ENCODE data around the gene APLP2. TPM values are rescaled to one million over a fixed set of nuclear protein-coding genes. Genes with fewer than 3 reads are reported as not detected.

Gene APLP2
- total and polyA plus RNA-seq, 2 of the 13 experiments (the other 11 are each of a cell fraction or from before 2014, with no cell fraction given): 315 to 594 TPM

DNA sequence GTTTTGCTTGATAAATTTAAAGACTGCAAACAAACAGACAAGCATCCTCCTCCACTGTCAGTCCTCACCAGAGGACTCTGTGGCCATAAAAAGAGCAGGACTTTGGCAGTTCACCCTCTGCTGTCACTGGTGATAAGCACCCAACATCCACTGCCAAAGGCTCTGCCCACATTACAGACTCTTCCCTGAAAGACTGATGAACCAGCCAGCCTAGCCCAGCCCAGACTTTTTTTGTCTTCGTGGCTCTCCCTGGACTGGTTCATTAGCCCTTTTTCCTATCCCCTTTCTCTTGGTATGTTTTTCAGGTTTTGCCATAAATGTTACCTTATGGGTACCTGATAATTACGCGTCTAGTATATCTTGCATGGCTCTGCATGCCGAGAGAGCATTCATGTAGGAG is 104.9 kb downstream of the APLP2 start:
- ChIA-PET POLR2A (no interaction called here), CTCF (ENCODE audit: low intra/inter-chr PET ratio, low total read pairs) (no interaction called here)
- Histone ChIP-seq H4K20me1 (ENCODE audit: insufficient read depth, low read length) (no peaks in the 10 kb centered on the region), H3K9me3 (ENCODE audit: low read length) (no peaks in the 10 kb centered on the region; the same call in 1 of the 2 replicates), H3K4me3 (replicated peaks in 1 of 3; ENCODE audit: insufficient read depth in 1 of 3, low read depth in 2 of 3, low read length in 3 of 3) (no peak overlapping the region), H3K4me2 (ENCODE audit: low read depth, low read length) (no peak overlapping the region), H3K9ac (ENCODE audit: insufficient read depth, low read depth, low read length) (no peak overlapping the region), H3K27ac (ENCODE audit: extremely low read length, insufficient read depth, low read length) (no peak overlapping the region), H3K79me2 (ENCODE audit: insufficient read depth, low read length) (no peaks in the 10 kb centered on the region), H3K4me1 (ENCODE audit: insufficient read depth, low read length) (peaks cover 15% of the 10 kb centered on the region), H3K27me3 (ENCODE audit: control insufficient read depth in 1 of 2, insufficient read depth in 2 of 2, low read length in 2 of 2) (no peaks in the 10 kb centered on the region), H3K36me3 (replicated peaks in 1 of 2; ENCODE audit: control insufficient read depth in 1 of 2, insufficient read depth in 2 of 2, low read length in 2 of 2) (no peaks in the 10 kb centered on the region), H2AFZ (ENCODE audit: low read length) (no peak overlapping the region)
- in situ Hi-C loops (cut with HindIII; ENCODE audit: extremely low pct_ligation_motif_present, low pct_unique_long_range_greater_than_20kb) (no loop called here), intact Hi-C loops (cut with micrococcal nuclease; ENCODE audit: unreplicated experiment) (no loop called here)
- TF ChIP-seq ZNF468 (CRISPR knock-in tag; IDR thresholded peaks at IDR 0.05) (no peak), ZNF331 (CRISPR knock-in tag; IDR thresholded peaks at IDR 0.05) (peak; percentile 99)
- BruUV-seq (replicated peaks): no TSS peak
- FAIRE-seq (no peak), DNase-seq (ENCODE audit: low spot score) (no peak), ATAC-seq (no peak)
- 89% methylated on average over 4 of the region's 4 CpGs for whole genome bisulfite sequencing (ENCODE audit: low lambda C conversion rate)

DNA sequence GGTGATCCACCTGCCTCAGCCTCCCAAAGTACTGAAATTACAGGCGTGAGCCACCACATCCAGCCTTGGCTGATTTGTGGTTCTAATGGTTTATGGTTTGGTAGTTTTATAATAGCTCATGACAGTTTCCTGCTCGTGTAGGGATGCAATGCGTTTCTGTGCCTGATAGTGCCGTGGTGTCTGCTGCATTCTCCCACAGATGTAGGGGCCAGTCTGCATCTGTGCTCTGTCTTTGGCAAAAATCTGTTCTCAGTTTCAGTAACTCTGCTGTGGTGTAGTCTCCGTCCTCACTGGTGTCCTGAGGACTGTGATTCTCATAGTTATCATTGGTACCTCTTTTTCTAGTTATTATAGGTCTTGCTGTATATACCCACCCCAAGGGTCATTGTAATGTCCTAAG is 106.2 kb downstream of the APLP2 start:
- no peak for ATAC-seq
- no peak overlapping the region for H3K4me3 ChIP-seq (replicated peaks in 1 of 3; ENCODE audit: insufficient read depth in 1 of 3, low read depth in 2 of 3, low read length in 3 of 3)
- no peaks in the 10 kb centered on the region; the same call in 1 of the 2 replicates for H3K9me3 ChIP-seq (ENCODE audit: low read length)
- FAIRE-seq: no peak
- H3K36me3 ChIP-seq (replicated peaks in 1 of 2; ENCODE audit: control insufficient read depth in 1 of 2, insufficient read depth in 2 of 2, low read length in 2 of 2): no peaks in the 10 kb centered on the region
- H3K27me3 ChIP-seq (ENCODE audit: control insufficient read depth in 1 of 2, insufficient read depth in 2 of 2, low read length in 2 of 2): no peaks in the 10 kb centered on the region
- no peak for DNase-seq (ENCODE audit: low spot score)
- H3K4me2 ChIP-seq (ENCODE audit: low read depth, low read length): no peak overlapping the region
- intact Hi-C loops (cut with micrococcal nuclease; ENCODE audit: unreplicated experiment) (no loop called here), in situ Hi-C loops (cut with HindIII; ENCODE audit: extremely low pct_ligation_motif_present, low pct_unique_long_range_greater_than_20kb) (no loop called here)
- no peak overlapping the region for H2AFZ ChIP-seq (ENCODE audit: low read length)
- CTCF ChIA-PET (ENCODE audit: low intra/inter-chr PET ratio, low total read pairs): no interaction called here
- peaks cover 28% of the 10 kb centered on the region for H3K4me1 ChIP-seq (ENCODE audit: insufficient read depth, low read length)
- POLR2A ChIA-PET: interaction anchor here (0.7 kb wide), 1 partner anchor 325 kb away, joined by 3 read pairs; no protein-coding TSS in a partner anchor
- WGBS (ENCODE audit: low lambda C conversion rate): 92% methylated on average over 5 of the region's 5 CpGs
- no peak overlapping the region for H3K9ac ChIP-seq (ENCODE audit: insufficient read depth, low read depth, low read length)
- H3K27ac ChIP-seq (ENCODE audit: extremely low read length, insufficient read depth, low read length): no peak overlapping the region
- TF ChIP-seq NR2F2 (IDR thresholded peaks at IDR 0.05; ENCODE audit: borderline replicate concordance, low read depth) (no peak), YEATS4 (CRISPR knock-in tag; IDR thresholded peaks at IDR 0.05; ENCODE audit: borderline replicate concordance) (no peak), ZNF678 (CRISPR knock-in tag; IDR thresholded peaks at IDR 0.05) (no peak), SSRP1 (CRISPR knock-in tag; IDR thresholded peaks at IDR 0.05) (no peak), PAX8 (CRISPR knock-in tag; IDR thresholded peaks at IDR 0.05; ENCODE audit: borderline replicate concordance) (no peak), GTF3A (CRISPR knock-in tag; conservative IDR thresholded peaks at IDR 0.05) (no peak)
- TF ChIP-seq, protein P1, sequence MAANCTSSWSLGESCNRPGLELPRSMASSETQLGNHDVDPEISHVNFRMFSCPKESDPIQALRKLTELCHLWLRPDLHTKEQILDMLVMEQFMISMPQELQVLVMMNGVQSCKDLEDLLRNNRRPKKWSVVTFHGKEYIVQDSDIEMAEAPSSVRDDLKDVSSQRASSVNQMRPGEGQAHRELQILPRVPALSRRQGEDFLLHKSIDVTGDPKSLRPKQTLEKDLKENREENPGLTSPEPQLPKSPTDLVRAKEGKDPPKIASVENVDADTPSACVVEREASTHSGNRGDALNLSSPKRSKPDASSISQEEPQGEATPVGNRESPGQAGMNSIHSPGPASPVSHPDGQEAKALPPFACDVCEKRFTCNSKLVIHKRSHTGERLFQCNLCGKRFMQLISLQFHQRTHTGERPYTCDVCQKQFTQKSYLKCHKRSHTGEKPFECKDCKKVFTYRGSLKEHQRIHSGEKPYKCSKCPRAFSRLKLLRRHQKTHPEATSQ (CRISPR knock-in tag; IDR thresholded peaks at IDR 0.05; ENCODE audit: borderline replicate concordance): no peak
- TF ChIP-seq, protein P2, sequence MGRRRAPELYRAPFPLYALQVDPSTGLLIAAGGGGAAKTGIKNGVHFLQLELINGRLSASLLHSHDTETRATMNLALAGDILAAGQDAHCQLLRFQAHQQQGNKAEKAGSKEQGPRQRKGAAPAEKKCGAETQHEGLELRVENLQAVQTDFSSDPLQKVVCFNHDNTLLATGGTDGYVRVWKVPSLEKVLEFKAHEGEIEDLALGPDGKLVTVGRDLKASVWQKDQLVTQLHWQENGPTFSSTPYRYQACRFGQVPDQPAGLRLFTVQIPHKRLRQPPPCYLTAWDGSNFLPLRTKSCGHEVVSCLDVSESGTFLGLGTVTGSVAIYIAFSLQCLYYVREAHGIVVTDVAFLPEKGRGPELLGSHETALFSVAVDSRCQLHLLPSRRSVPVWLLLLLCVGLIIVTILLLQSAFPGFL (CRISPR knock-in tag; IDR thresholded peaks at IDR 0.05): no peak
- TF ChIP-seq, protein P3, sequence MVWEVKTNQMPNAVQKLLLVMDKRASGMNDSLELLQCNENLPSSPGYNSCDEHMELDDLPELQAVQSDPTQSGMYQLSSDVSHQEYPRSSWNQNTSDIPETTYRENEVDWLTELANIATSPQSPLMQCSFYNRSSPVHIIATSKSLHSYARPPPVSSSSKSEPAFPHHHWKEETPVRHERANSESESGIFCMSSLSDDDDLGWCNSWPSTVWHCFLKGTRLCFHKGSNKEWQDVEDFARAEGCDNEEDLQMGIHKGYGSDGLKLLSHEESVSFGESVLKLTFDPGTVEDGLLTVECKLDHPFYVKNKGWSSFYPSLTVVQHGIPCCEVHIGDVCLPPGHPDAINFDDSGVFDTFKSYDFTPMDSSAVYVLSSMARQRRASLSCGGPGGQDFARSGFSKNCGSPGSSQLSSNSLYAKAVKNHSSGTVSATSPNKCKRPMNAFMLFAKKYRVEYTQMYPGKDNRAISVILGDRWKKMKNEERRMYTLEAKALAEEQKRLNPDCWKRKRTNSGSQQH (CRISPR knock-in tag; IDR thresholded peaks at IDR 0.05; ENCODE audit: low read depth): no peak
- TF ChIP-seq, protein P4, sequence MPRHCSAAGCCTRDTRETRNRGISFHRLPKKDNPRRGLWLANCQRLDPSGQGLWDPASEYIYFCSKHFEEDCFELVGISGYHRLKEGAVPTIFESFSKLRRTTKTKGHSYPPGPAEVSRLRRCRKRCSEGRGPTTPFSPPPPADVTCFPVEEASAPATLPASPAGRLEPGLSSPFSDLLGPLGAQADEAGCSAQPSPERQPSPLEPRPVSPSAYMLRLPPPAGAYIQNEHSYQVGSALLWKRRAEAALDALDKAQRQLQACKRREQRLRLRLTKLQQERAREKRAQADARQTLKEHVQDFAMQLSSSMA (CRISPR knock-in tag; IDR thresholded peaks at IDR 0.05): no peak
- TF ChIP-seq, protein P5, sequence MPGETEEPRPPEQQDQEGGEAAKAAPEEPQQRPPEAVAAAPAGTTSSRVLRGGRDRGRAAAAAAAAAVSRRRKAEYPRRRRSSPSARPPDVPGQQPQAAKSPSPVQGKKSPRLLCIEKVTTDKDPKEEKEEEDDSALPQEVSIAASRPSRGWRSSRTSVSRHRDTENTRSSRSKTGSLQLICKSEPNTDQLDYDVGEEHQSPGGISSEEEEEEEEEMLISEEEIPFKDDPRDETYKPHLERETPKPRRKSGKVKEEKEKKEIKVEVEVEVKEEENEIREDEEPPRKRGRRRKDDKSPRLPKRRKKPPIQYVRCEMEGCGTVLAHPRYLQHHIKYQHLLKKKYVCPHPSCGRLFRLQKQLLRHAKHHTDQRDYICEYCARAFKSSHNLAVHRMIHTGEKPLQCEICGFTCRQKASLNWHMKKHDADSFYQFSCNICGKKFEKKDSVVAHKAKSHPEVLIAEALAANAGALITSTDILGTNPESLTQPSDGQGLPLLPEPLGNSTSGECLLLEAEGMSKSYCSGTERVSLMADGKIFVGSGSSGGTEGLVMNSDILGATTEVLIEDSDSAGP (CRISPR knock-in tag; IDR thresholded peaks at IDR 0.05; ENCODE audit: borderline replicate concordance): no peak
- H4K20me1 ChIP-seq (ENCODE audit: insufficient read depth, low read length): no peaks in the 10 kb centered on the region
- BruUV-seq (replicated peaks): no TSS peak
- H3K79me2 ChIP-seq (ENCODE audit: insufficient read depth, low read length): no peaks in the 10 kb centered on the region

Measured in HepG2 (cell line).